Gastrocnemius medialis (tissue), 4 donors: Measurements from ENCODE around the gene GOLGA3. TPM values are rescaled to one million over a fixed set of nuclear protein-coding genes. Genes with fewer than 3 reads are reported as not detected.

ENCODE experiments used
- ATAC-seq, 2 donors: fragments of 150-250 bp; one replicate each; pipeline ENCODE4 v1.9.1; 2016
- DNase-seq, 2 donors: peaks; one replicate each; pipeline ENCODE4 v3.0.0-alpha.2; 2019
- H3K27ac ChIP-seq, 4 donors: fragments of 200-600 bp; sonication (generic); 1 replicate in 1 of 4; 2 replicates in 3 of 4; pipeline ENCODE4 v1.5.1; 2016 to 2018; ENCODE audit warnings: mild to moderate bottlenecking in 2 of 4, moderate library complexity in 1 of 4
- H3K27me3 ChIP-seq, 3 donors: fragments of 200-600 bp; sonication (generic) in 2 of 3; 1 replicate in 1 of 3; 2 replicates in 2 of 3; pipeline versions ENCODE4 v1.5.1 to v1.6.0; 2016 to 2019; ENCODE audit warnings: mild to moderate bottlenecking in 1 of 3, moderate library complexity in 1 of 3
- H3K36me3 ChIP-seq, 2 donors: fragments of 200-600 bp; sonication (generic) in 1 of 2; one replicate each; pipeline ENCODE4 v1.5.1; 2017 to 2018
- H3K4me1 ChIP-seq, 2 donors: fragments of 200-600 bp; sonication (generic) in 1 of 2; one replicate each; pipeline ENCODE4 v1.5.1; 2016 to 2017; ENCODE audit warnings: mild to moderate bottlenecking in 2 of 2
- H3K4me3 ChIP-seq, 4 donors: fragments of 200-600 bp; sonication (generic) in 3 of 4; 1 replicate in 1 of 4; 2 replicates in 3 of 4; pipeline ENCODE4 v1.5.1; 2016 to 2019; ENCODE audit warnings: mild to moderate bottlenecking in 2 of 4
- H3K9me3 ChIP-seq, 3 donors: fragments of 200-600 bp; sonication (generic) in 2 of 3; 1 replicate in 1 of 3; 2 replicates in 2 of 3; pipeline ENCODE4 v1.5.1; 2016 to 2019
- POLR2A ChIP-seq, 2 donors: fragments of 450-650 bp; IDR thresholded peaks; one replicate each; pipeline ENCODE4 v1.6.1; 2017; ENCODE audit warnings: antibody characterized with exemption in 2 of 2, mild to moderate bottlenecking in 2 of 2, moderate library complexity in 2 of 2
- in situ Hi-C, 4 donors: fragments of 200-750 bp; cut with MboI; loops; one replicate each; pipeline versions ENCODE4 v1.15.0 to v1.8.0; 2017; ENCODE audit warnings: low sequenced_read_pairs in 4 of 4
- intact Hi-C: fragments of 100-400 bp; cut with DNase I; formaldehyde crosslinking; loops from one replicate; pipeline ENCODE4 v1.15.1; 2023; ENCODE audit warnings: low total_unique reads
- total RNA-seq, 4 donors: library from RNA; depleted of rRNA; stranded (reverse); fragments of >200 nt; gene quantifications; one replicate each; pipeline versions ENCODE4 v1.1.0 to v1.2.3, GENCODE V29; 2016
- TF ChIP-seq, protein P1 (sequence below), 5 experiments: fragments of 450-650 bp in 3 of 5; fragments of 200-600 bp in 2 of 5; sonication (generic) in 2 of 5; IDR thresholded peaks in 4 of 5; conservative IDR thresholded peaks in 1 of 5; 1 replicate in 4 of 5; 2 replicates in 1 of 5; pipeline ENCODE4 v1.5.1; 2016 to 2019; ENCODE audit warnings: antibody characterized with exemption in 5 of 5, mild to moderate bottlenecking in 3 of 5, moderate library complexity in 3 of 5

The GOLGA3 gene
- total RNA-seq, 4 donors from 2014 or later, result 30.0 to 50.0 (median 39.6) TPM

DNA sequence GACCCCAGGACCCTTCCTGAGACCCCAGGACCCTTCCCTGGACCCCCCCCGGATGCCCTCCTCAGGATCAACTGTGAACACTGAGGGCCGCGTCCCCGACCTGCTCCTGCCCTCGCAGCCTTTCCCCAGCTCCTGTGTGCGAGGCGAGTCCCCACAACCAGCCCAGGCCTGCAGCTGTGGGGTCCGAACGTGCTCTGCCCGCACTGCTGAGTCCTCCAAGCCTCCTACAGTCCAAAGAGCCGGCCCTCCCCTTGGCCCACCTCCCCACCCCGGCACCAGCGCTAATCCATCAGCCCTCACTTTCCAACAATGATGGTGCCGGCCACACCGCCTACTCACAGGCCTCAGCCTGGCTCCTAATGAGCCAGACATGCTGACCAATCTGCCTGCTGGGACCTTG is 40.8 kb downstream of the GOLGA3 start:
- intact Hi-C loops, result no loop called here
- Histone ChIP-seq H3K27ac (no peak overlapping the region), H3K36me3 (peaks cover 0 to 64% of the 10 kb centered on the region in 2 donors)

DNA sequence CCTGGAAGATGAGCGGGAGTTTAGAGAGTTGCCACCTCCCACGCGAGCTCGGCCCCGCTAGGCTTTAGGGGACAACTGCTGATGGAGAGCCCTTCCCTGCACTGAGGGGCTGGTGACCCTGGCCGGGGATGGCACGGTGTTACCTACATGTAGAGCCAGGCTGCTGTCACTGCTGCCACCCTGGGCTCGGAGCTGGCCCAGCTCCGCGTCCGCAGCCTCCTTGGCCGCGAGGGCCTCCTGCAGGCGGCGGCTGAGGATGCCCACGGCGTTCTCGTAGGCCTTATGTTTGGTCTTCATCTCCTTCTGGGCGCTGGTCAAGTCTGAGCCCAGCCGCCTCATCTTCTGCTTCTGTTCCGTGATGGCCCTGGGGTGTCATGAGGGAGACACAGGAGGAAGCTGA is 42.5 kb downstream of the GOLGA3 start:
- DNase-seq, result no peak
- ATAC-seq, result no peak
- H3K4me3 ChIP-seq, result no peak overlapping the region
- H3K36me3 ChIP-seq, result peaks cover 0 to 78% of the 10 kb centered on the region in 2 donors
- H3K27ac ChIP-seq, result no peak overlapping the region
- in situ Hi-C loops (no loop called here), intact Hi-C loops (no loop called here)
- no peaks in the 10 kb centered on the region for H3K4me1 ChIP-seq
- H3K27me3 ChIP-seq, result no peaks in the 10 kb centered on the region
- H3K9me3 ChIP-seq, result no peaks in the 10 kb centered on the region
- TF ChIP-seq, protein P1, sequence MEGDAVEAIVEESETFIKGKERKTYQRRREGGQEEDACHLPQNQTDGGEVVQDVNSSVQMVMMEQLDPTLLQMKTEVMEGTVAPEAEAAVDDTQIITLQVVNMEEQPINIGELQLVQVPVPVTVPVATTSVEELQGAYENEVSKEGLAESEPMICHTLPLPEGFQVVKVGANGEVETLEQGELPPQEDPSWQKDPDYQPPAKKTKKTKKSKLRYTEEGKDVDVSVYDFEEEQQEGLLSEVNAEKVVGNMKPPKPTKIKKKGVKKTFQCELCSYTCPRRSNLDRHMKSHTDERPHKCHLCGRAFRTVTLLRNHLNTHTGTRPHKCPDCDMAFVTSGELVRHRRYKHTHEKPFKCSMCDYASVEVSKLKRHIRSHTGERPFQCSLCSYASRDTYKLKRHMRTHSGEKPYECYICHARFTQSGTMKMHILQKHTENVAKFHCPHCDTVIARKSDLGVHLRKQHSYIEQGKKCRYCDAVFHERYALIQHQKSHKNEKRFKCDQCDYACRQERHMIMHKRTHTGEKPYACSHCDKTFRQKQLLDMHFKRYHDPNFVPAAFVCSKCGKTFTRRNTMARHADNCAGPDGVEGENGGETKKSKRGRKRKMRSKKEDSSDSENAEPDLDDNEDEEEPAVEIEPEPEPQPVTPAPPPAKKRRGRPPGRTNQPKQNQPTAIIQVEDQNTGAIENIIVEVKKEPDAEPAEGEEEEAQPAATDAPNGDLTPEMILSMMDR (IDR thresholded peaks at IDR 0.05 in 4 of 5, conservative IDR thresholded peaks at IDR 0.05 in 1 of 5), result no peak
- TF ChIP-seq POLR2A (IDR thresholded peaks at IDR 0.05), result no peak

More for the DNA sequence above, 40.8 kb downstream of the GOLGA3 start:
- no peak for ATAC-seq
- no peaks in the 10 kb centered on the region for H3K27me3 ChIP-seq
- no peak for TF ChIP-seq POLR2A (IDR thresholded peaks at IDR 0.05)
- TF ChIP-seq, protein P1 (IDR thresholded peaks at IDR 0.05 in 4 of 5, conservative IDR thresholded peaks at IDR 0.05 in 1 of 5), result no peak
- H3K4me1 ChIP-seq, result no peaks in the 10 kb centered on the region
- no peak overlapping the region for H3K4me3 ChIP-seq
- no peak for DNase-seq
- in situ Hi-C loops, result no loop called here
- no peaks in the 10 kb centered on the region for H3K9me3 ChIP-seq

DNA sequence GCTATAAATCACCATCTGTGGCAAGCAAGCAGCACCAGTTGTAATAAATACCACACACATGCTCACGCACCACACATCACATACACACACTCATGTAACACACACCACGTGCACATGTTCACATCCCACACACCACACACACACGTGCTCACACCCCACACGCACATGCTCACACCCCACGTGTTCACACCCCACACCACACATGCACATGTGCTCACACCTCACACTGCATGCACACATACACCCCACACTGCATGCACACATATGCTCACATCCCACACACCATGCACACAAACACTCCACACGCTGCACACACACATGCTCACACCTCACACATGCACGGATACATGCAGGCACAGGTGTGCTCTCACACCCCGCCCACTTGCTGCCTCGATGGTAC is 44.1 kb downstream of the GOLGA3 start:
- no peaks in the 10 kb centered on the region for H3K4me1 ChIP-seq
- no peak for TF ChIP-seq POLR2A (IDR thresholded peaks at IDR 0.05)
- TF ChIP-seq, protein P1 (IDR thresholded peaks at IDR 0.05 in 4 of 5, conservative IDR thresholded peaks at IDR 0.05 in 1 of 5), result no peak
- in situ Hi-C loops, result no loop called here
- H3K9me3 ChIP-seq, result no peaks in the 10 kb centered on the region
- H3K4me3 ChIP-seq, result no peak overlapping the region
- no peak overlapping the region for H3K27ac ChIP-seq
- ATAC-seq (no peak), DNase-seq (no peak)
- H3K36me3 ChIP-seq, result peaks cover 0 to 86% of the 10 kb centered on the region in 2 donors
- H3K27me3 ChIP-seq, result no peaks in the 10 kb centered on the region
- intact Hi-C loops, result loop anchor here (1.0 kb wide), 1 partner anchor 24 kb away; no protein-coding TSS in a partner anchor

DNA sequence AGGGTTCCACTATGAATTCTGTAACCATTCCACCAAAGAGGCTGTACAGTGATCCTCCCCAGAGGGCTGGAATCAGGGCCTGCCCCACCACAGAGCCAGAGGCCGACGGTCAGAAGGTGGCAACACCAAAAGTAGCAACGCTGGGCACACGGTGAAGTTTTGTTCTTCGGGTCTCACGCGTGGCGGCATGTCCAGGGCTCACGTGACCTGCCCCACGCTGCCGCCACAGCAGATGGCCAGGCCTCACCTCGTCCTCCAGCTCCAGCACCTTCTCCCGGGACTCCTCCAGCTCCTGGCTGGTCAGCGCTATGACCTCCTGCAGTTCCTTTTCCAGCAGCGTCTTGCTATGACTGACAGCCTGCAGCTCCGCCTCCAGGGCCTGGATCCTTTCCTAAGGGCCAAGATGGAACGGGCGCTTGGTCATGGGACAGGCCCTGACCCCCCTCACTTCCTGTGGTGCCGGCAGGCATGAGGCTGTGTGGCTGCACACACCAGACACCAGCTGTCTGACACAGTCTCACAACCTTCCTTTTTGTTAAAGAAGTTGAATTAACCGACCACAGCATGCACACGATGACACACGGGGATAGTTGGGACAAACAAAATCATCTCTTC is 44.6 kb downstream of the GOLGA3 start:
- Histone ChIP-seq H3K4me1 (no peaks in the 10 kb centered on the region), H3K27ac (no peak overlapping the region), H3K36me3 (peaks cover 0 to 86% of the 10 kb centered on the region in 2 donors), H3K27me3 (no peaks in the 10 kb centered on the region), H3K4me3 (no peak overlapping the region), H3K9me3 (no peaks in the 10 kb centered on the region)
- intact Hi-C loops (loop anchor here (1.0 kb wide), 1 partner anchor 24 kb away; no protein-coding TSS in a partner anchor), in situ Hi-C loops (no loop called here)
- no peak for ATAC-seq
- no peak for TF ChIP-seq POLR2A (IDR thresholded peaks at IDR 0.05)
- TF ChIP-seq, protein P1 (IDR thresholded peaks at IDR 0.05 in 4 of 5, conservative IDR thresholded peaks at IDR 0.05 in 1 of 5), result no peak
- DNase-seq, result peak; percentile 24 to 39
